ENCODE results near the gene AIRE. TPM values are rescaled to one million over a fixed set of nuclear protein-coding genes. Genes with fewer than 3 reads are reported as not detected.

AIRE gene
- total and polyA plus RNA-seq, 2 of the 13 experiments (the other 11 are each of a cell fraction or from before 2014, with no cell fraction given), result not detected

- TF ChIP-seq CERS6 (CRISPR knock-in tag; IDR thresholded peaks at IDR 0.05) (no peak), EZH2 (conservative IDR thresholded peaks at IDR 0.05; ENCODE audit: low read depth, low read length) (no peak), TEF (CRISPR knock-in tag; IDR thresholded peaks at IDR 0.05) (no peak), TBL1XR1 (IDR thresholded peaks at IDR 0.05; ENCODE audit: borderline replicate concordance, low read length, partially characterized antibody) (no peak), POLR2AphosphoS2 (IDR thresholded peaks at IDR 0.05; ENCODE audit: low read depth, low read length) (no peak), THAP8 (CRISPR knock-in tag; IDR thresholded peaks at IDR 0.05; ENCODE audit: borderline replicate concordance) (no peak), ARHGAP35 (CRISPR knock-in tag; IDR thresholded peaks at IDR 0.05; ENCODE audit: borderline replicate concordance) (0 out of 2 replicates have a peak, but pooled peaks have one; percentile 47), RBAK (CRISPR knock-in tag; IDR thresholded peaks at IDR 0.05) (no peak), THAP9 (CRISPR knock-in tag; IDR thresholded peaks at IDR 0.05; ENCODE audit: borderline replicate concordance) (no peak), ZNF709 (CRISPR knock-in tag; IDR thresholded peaks at IDR 0.05) (no peak), MEIS1 (CRISPR knock-in tag; IDR thresholded peaks at IDR 0.05; ENCODE audit: borderline replicate concordance) (0 out of 2 replicates have a peak, but pooled peaks have one; percentile 33), ZNF280B (CRISPR knock-in tag; IDR thresholded peaks at IDR 0.05; ENCODE audit: borderline replicate concordance) (no peak), ZNF503 (CRISPR knock-in tag; IDR thresholded peaks at IDR 0.05) (no peak; the same call in 1 of the 2 replicates), JUNB (CRISPR knock-in tag; IDR thresholded peaks at IDR 0.05; ENCODE audit: borderline replicate concordance) (no peak), SALL1 (CRISPR knock-in tag; IDR thresholded peaks at IDR 0.05) (peak; percentile 80), HMGXB4 (CRISPR knock-in tag; IDR thresholded peaks at IDR 0.05; ENCODE audit: borderline replicate concordance in 1 of 2, low read depth in 1 of 2) (no peak; a peak in 1 of 4 replicates), MBD4 (IDR thresholded peaks at IDR 0.05; ENCODE audit: borderline replicate concordance, low read length) (no peak), HDAC2 (CRISPR knock-in tag; IDR thresholded peaks at IDR 0.05) (peak; percentile 74; the same call in 1 of the 2 replicates)
Measured at GRCh38 chr21:44303490-44303981, 17.9 kb downstream of the AIRE start (continued).

Data from HepG2 (cell line).